HG03045 (cell line): ENCODE data around the gene SHANK3.

Experiments
- ATAC-seq: cut with Tn5 transposase; IDR thresholded peaks from one replicate; pipeline ENCODE4 v1.9.1; 2021; ENCODE audit warnings: mild to moderate bottlenecking, moderate library complexity; ENCODE audit not compliant: unreplicated experiment

SHANK3 gene

GRCh38 chr22:50677493-50678217, 5.0 kb downstream of the SHANK3 start:
- no peak for ATAC-seq

GRCh38 chr22:50678218-50678650, 5.6 kb downstream of the SHANK3 start:
- ATAC-seq, result no peak

GRCh38 chr22:50678651-50679521, 6.3 kb downstream of the SHANK3 start:
- no peak for ATAC-seq

GRCh38 chr22:50683086-50683993, 10.7 kb downstream of the SHANK3 start:
- no peak for ATAC-seq

- no peak for ATAC-seq
These were observed 11.4 kb downstream of the SHANK3 start for GRCh38 chr22:50683994-50684371.

- ATAC-seq, result no peak
These were observed 11.9 kb downstream of the SHANK3 start for GRCh38 chr22:50684501-50684900.

GRCh38 chr22:50684986-50685385, 12.4 kb downstream of the SHANK3 start:
- no peak for ATAC-seq

GRCh38 chr22:50686794-50687193, 14.2 kb downstream of the SHANK3 start:
- no peak for ATAC-seq

- ATAC-seq, result no peak
These were observed 15.2 kb downstream of the SHANK3 start for GRCh38 chr22:50687829-50688228.

GRCh38 chr22:50688448-50688847, 15.8 kb downstream of the SHANK3 start:
- ATAC-seq, result no peak

GRCh38 chr22:50691521-50691920, 18.9 kb downstream of the SHANK3 start:
- ATAC-seq, result no peak

- no peak for ATAC-seq
These were observed 20.8 kb downstream of the SHANK3 start for GRCh38 chr22:50693462-50693861.

GRCh38 chr22:50694099-50694605, 21.5 kb downstream of the SHANK3 start:
- no peak for ATAC-seq

GRCh38 chr22:50694766-50695420, 22.3 kb downstream of the SHANK3 start:
- ATAC-seq, result no peak

GRCh38 chr22:50695421-50696250, 23.0 kb downstream of the SHANK3 start:
- no peak for ATAC-seq

- no peak for ATAC-seq
These were observed 23.7 kb downstream of the SHANK3 start for GRCh38 chr22:50696251-50696798.

GRCh38 chr22:50696799-50697561, 24.4 kb downstream of the SHANK3 start:
- no peak for ATAC-seq
